HG02610 (cell line): ENCODE results near the gene DNMT3L.
"Not testable (repeated sequence)": the region's sequence is repeated elsewhere in the genome, so short reads cannot be mapped to it uniquely, and the experiment has no call there.

Source experiments
- ATAC-seq: cut with Tn5 transposase; IDR thresholded peaks from one replicate; pipeline ENCODE4 v1.9.1; 2021; ENCODE audit warnings: mild to moderate bottlenecking, moderate library complexity; ENCODE audit not compliant: unreplicated experiment

The DNMT3L gene

GRCh38 chr21:44249204-44250037 is 12.3 kb downstream of the DNMT3L start:
- not testable (repeated sequence) for ATAC-seq

- ATAC-seq, result not testable (repeated sequence)
Observed at GRCh38 chr21:44247904-44248303, 13.8 kb downstream of the DNMT3L start.

GRCh38 chr21:44243980-44244379 is 17.7 kb downstream of the DNMT3L start:
- peak; percentile 50 for ATAC-seq

GRCh38 chr21:44241281-44241680 is 20.4 kb downstream of the DNMT3L start:
- peak; percentile 29 for ATAC-seq

GRCh38 chr21:44240842-44241241 is 20.9 kb downstream of the DNMT3L start, which contains the start of gene ICOSLG:
Gene ICOSLG, minus strand, starts transcription at chr21:44240943. Its CDS starts 126 bp downstream, at chr21:44240817.
- peak; percentile 34 for ATAC-seq

- ATAC-seq, result not testable (repeated sequence)
Observed at GRCh38 chr21:44240353-44240752, 21.3 kb downstream of the DNMT3L start.

- not testable (repeated sequence) for ATAC-seq
Observed at GRCh38 chr21:44229561-44229960, 32.1 kb downstream of the DNMT3L start.

GRCh38 chr21:44228109-44228508 is 33.6 kb downstream of the DNMT3L start:
- not testable (repeated sequence) for ATAC-seq

GRCh38 chr21:44227614-44228013 is 34.1 kb downstream of the DNMT3L start:
- not testable (repeated sequence) for ATAC-seq

- not testable (repeated sequence) for ATAC-seq
Observed at GRCh38 chr21:44225605-44226004, 36.1 kb downstream of the DNMT3L start.

- not testable (repeated sequence) for ATAC-seq
Observed at GRCh38 chr21:44223334-44223733, 38.4 kb downstream of the DNMT3L start.

- ATAC-seq, result not testable (repeated sequence)
Observed at GRCh38 chr21:44220674-44221073, 41.0 kb downstream of the DNMT3L start.

- peak; percentile 50 for ATAC-seq
Observed at GRCh38 chr21:44218461-44218860, 43.2 kb downstream of the DNMT3L start.

GRCh38 chr21:44211978-44212377 is 49.7 kb downstream of the DNMT3L start:
- ATAC-seq, result not testable (repeated sequence)

- ATAC-seq, result not testable (repeated sequence)
Observed at GRCh38 chr21:44211574-44211973, 50.1 kb downstream of the DNMT3L start.

GRCh38 chr21:44207860-44208646 is 53.6 kb downstream of the DNMT3L start:
- not testable (repeated sequence) for ATAC-seq

GRCh38 chr21:44206698-44207676 is 54.7 kb downstream of the DNMT3L start:
- peak; percentile 64 for ATAC-seq

GRCh38 chr21:44206187-44206586 is 55.5 kb downstream of the DNMT3L start:
- ATAC-seq, result not testable (repeated sequence)

- not testable (repeated sequence) for ATAC-seq
Observed at GRCh38 chr21:44202590-44203299, 59.0 kb downstream of the DNMT3L start.

GRCh38 chr21:44199997-44200396 is 61.7 kb downstream of the DNMT3L start:
- not testable (repeated sequence) for ATAC-seq
